Astrocyte of the spinal cord (primary cell): ENCODE data around the gene DEXI.

Experiments used
- DNase-seq: peaks from one replicate; pipeline ENCODE4 v3.0.0; 2011; ENCODE audit warnings: low read depth, low spot score
- H3K4me3 ChIP-seq: 2 replicates; pipeline ENCODE4 v1.5.1; 2011; ENCODE audit warnings: low read depth, mild to moderate bottlenecking, low read length, moderate library complexity
- in situ Hi-C: cut with HindIII; loops from 2 replicates; pipeline ENCODE4 v1.10.0; 2017; ENCODE audit warnings: low sequenced_read_pairs
- TF ChIP-seq, protein P1 (sequence below): IDR thresholded peaks from 2 replicates; pipeline ENCODE4 v1.5.1; 2012; ENCODE audit warnings: low read depth, mild to moderate bottlenecking, low read length, inconsistent platforms

DEXI gene

DNA sequence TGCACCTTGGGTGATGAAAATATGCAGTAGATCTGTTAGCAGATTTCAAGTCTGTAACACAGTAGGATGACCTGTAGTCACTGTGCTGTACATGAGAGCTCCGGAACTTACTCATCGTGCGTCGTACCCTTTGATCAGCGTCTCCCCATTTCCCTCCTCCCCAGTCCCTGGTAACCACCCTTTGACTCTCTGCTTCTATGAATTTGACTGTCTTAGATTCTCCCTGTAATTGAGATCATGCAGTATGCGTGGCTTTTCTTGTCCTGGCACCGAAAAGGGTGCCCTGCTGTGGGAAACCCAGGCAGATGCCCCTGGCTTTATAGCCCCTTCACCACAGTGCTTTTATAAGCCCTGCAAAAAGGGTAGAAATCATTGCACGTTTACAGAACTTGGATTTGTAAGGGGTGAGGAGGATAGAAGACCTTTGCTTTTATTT, 22.6 kb upstream of the DEXI start:
- H3K4me3 ChIP-seq = no peak overlapping the region
- TF ChIP-seq, protein P1, sequence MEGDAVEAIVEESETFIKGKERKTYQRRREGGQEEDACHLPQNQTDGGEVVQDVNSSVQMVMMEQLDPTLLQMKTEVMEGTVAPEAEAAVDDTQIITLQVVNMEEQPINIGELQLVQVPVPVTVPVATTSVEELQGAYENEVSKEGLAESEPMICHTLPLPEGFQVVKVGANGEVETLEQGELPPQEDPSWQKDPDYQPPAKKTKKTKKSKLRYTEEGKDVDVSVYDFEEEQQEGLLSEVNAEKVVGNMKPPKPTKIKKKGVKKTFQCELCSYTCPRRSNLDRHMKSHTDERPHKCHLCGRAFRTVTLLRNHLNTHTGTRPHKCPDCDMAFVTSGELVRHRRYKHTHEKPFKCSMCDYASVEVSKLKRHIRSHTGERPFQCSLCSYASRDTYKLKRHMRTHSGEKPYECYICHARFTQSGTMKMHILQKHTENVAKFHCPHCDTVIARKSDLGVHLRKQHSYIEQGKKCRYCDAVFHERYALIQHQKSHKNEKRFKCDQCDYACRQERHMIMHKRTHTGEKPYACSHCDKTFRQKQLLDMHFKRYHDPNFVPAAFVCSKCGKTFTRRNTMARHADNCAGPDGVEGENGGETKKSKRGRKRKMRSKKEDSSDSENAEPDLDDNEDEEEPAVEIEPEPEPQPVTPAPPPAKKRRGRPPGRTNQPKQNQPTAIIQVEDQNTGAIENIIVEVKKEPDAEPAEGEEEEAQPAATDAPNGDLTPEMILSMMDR = no peak
- in situ Hi-C loops = no loop called here
- DNase-seq = no peak

DNA sequence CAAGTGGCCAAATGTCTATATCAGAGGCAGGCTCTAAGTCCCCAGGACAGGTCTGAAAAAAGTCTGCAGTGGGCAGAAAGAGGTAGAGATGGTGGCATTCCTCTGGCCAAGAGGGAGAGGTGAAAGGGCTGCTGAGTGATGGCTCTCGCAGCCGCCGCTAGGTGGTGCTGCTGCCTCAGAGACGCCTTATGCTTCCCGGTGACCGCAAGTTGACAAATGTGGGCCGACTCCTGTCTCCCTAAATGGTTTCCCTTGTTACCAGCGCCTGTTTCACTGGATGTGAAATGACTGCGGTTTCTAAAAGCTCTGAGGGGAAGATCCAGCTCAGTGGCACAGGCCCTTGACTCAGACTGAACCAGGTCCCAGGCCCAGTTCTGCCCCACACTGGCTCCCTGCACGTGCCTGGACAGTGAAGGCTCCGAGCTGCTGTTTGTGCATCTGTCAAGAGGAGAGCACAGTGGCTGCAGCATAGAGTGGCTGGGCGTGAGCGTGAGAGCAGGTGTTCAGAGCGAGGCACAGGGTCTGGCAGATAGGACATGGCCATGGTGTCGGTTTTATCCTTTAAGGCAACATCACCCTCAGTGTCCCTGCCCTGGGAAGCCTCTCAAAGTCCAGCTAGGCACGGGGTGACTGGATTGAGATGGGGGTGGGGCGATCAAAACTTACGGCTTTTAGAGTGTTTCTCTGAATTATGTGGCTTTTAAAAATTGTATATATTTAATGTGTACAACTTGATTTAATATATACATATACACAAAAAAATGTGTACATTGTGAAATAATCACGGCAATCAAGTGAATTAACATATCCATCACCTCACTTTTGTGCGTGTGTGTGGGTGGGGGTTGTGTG, 22.0 kb upstream of the DEXI start:
- in situ Hi-C loops = no loop called here
- peak; percentile 80 for DNase-seq
- no peak overlapping the region for H3K4me3 ChIP-seq
- TF ChIP-seq, protein P1 = peak; percentile 95

DNA sequence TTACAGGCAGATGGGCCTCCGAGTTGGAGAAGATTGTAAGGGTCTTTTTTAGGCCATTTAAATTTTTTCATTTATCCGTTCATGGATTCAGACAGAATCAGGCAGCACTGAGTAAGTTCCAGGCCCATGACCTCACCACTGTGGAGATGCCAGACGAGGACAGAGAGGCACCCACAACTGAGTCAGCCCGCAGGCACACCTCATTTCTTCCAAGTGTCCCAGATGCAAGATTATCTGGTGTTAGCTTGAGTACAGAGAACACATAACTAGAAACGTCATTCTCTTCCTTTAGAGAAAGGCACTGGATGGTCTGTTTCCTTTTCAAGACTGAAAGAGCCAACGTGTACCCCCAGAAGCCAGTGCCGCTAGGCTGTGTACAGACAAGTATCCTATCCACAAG, 19.0 kb upstream of the DEXI start:
- TF ChIP-seq, protein P1 = no peak
- DNase-seq = peak; percentile 87
- no peak overlapping the region for H3K4me3 ChIP-seq
- in situ Hi-C loops = no loop called here

DNA sequence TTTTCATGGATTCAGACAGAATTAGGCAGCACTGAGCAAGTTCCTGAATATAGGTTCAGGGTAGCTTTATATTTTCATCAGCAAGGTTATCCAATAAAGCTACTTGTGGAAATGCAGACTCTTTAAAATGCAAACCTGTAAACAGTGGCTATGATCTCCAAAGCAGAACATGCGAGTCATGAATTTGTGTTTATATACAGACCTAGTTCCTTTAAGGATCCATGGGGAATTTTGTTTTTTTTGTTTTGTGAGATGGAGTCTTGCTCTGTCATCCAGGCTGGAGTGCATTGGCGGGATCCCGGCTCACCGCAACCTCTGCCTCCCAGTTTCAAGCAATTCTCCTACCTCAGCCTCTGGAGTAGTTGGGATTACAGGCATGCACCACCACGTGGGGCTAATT, 16.9 kb upstream of the DEXI start:
- no peak overlapping the region for H3K4me3 ChIP-seq
- in situ Hi-C loops = no loop called here
- TF ChIP-seq, protein P1 = no peak
- DNase-seq = no peak

DNA sequence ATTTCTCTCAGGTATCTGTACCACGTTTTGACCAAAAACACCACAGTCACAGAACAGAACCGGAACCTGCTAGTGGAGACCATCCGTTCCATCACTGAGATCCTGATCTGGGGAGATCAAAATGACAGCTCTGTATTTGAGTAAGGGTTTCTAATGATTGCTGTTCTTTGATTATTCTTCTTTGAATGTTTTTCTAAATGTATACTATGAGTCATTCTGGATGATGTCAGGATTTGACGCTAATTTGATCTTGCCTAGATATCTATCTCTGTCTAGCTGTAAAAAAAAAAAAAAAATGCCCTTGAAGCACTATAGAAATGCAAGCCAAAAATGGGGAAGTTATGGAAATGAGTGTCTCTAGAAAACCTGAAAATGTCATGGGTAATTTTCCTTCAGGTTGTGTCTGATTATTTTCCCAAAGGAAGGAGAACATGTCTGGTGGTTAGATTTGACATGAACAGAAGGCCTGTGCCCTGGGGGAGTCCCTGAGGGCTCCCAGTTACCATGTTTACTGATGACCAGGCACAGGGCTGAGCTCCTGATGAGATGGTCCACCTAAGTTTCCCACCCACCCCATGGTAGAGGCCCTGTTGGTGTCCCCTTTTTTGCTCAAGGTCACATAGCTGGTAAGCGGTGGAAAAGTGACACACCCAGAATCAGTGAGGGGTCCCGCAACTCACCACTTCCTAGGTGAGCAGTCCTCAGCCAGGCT, 15.7 kb upstream of the DEXI start:
- in situ Hi-C loops = no loop called here
- no peak overlapping the region for H3K4me3 ChIP-seq
- TF ChIP-seq, protein P1 = no peak
- no peak for DNase-seq

DNA sequence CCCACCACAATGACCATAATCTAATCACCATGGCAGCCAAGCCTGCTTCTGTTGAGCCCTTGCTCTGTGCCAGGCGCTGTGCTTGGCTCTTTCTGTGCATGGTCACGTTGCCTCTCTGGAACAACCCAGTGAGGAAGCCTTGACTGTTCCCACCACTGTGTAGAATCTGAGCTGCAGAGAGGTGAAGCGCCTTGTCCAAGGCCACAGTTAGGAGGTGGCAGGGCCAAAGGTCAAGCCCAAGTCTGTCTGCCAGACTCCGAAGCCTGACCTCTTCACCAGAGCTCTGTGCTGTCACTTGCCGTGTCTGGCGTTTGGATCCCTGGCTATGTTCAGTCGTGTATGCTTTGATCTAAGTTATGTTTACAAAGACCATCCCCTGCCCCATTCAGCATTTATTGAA, 12.6 kb upstream of the DEXI start:
- in situ Hi-C loops = no loop called here
- no peak overlapping the region for H3K4me3 ChIP-seq
- TF ChIP-seq, protein P1 = no peak
- no peak for DNase-seq
